Hematopoietic multipotent progenitor cell treated with erythropoietin and hydrocortisone succinate and interleukin-3 and kit ligand, for 8 days (in vitro differentiated cells): ENCODE results near the gene TUBD1.
"Not testable (repeated sequence)": the region's sequence is repeated elsewhere in the genome, so short reads cannot be mapped to it uniquely, and the experiment has no call there.

Source experiments
- DNase-seq: peaks from one replicate; pipeline ENCODE4 v3.0.0-alpha.2; 2015

TUBD1 gene

GRCh38 chr17:59873414-59873813, 19.3 kb downstream of the TUBD1 start:
- DNase-seq, result not testable (repeated sequence)

- no peak for DNase-seq
Observed at GRCh38 chr17:59872351-59872750, 20.4 kb downstream of the TUBD1 start.

GRCh38 chr17:59870482-59870881, 22.3 kb downstream of the TUBD1 start:
- DNase-seq, result no peak

DNA sequence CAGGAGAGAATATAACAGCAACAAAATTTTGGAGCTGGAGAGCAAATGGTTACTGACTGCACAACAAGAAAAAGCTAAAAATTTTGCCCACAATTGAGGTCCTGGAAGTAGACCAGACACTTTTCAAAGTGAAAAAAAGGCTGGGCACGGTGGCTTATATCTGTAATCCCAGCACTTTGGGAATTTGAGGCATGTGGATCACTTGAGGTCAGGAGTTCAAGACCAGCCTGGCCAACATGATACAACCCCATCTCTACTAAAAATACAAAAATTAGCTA, 22.9 kb downstream of the TUBD1 start:
- DNase-seq, result no peak

DNA sequence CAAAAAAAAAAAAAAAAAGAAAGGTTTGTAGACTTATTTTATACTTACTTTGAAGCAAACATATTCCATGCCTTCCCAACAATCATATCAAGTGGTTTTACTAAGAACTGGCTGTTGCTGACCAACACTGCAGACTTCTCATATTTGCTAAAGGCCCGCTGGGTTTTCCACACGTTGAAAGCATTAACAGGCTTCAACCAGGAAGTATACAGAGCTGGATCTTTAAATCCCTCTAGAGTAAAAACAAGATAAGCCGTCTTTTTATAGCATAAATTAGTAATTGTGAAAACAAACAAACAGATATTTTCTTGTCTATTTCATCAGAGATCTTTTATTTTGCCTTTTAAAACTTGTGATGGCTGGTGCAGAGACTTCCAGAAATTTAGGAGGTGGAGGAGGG, 29.1 kb downstream of the TUBD1 start:
- DNase-seq, result no peak

DNA sequence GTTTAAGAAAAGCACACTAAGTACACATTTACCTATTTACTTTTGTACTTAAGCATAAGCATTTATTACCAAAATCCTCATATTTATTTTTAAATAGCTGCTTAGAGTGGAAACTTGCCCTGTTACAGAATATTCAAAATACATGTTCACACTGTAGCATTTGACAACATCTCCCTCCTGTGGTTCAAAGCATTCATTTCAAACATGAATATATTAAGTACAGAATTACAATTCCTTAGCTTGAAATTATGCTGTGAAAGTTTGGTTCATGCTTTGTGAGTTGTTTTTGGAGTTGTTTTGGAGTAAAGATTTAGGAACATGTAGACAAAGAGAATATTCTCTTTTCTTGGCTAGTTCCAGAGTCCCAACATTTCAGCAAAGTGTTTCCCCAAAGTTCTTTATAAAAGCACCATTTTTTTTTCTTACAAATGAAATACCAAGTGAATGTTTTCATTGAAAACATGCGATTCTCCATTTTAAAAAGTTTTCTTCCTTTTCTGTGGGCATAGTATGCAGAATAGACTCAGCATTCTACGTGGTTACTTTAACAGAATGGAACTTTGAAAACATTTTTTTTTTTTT, 33.2 kb downstream of the TUBD1 start:
- peak; percentile 80 for DNase-seq

DNA sequence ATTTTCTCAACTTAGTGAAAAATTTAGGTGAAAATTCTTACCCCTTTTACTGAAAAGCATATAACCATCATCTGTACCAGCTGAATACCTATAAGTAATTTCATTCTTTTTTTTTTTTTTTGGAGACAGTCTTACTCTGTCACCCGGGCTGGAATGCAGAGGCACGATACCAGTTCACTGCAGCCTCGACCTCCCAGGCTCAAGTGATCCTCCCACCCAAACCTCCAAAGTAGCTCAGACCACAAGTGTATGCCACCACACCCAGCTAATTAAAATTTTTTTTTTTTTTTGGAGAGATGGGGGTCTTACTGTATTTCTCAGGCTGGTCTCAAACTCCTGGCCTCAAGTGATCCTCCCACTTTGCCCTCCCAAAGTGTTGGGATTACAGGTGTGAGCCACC, 33.8 kb downstream of the TUBD1 start:
- DNase-seq, result no peak

GRCh38 chr17:59858167-59858816, 34.5 kb downstream of the TUBD1 start:
- no peak for DNase-seq

GRCh38 chr17:59856859-59857794, 35.6 kb downstream of the TUBD1 start:
- DNase-seq, result no peak

GRCh38 chr17:59853919-59854729, 38.6 kb downstream of the TUBD1 start:
- not testable (repeated sequence) for DNase-seq

GRCh38 chr17:59853168-59853918, 39.4 kb downstream of the TUBD1 start:
- DNase-seq, result peak; percentile 50

DNA sequence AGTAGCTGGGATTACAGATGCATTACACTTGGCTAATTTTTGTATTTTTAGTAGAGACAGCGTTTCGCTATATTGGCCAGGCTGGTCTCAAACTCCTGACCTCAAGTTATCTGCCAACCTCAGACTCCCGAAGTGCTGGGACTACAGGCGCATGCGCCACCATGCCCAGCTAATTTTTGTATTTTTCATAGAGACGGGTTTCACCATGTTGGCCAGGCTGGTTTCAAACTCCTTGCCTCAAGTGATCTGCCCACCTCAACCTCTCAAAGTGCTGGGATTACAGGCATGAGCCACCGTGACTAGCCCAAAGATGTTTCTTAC, 39.9 kb downstream of the TUBD1 start:
- not testable (repeated sequence) for DNase-seq

- DNase-seq, result no peak
Observed at GRCh38 chr17:59851439-59852375, 41.0 kb downstream of the TUBD1 start.

- not testable (repeated sequence) for DNase-seq
Observed at GRCh38 chr17:59850311-59850710, 42.4 kb downstream of the TUBD1 start.

- peak; percentile 20 for DNase-seq
Observed at GRCh38 chr17:59848778-59849177, 44.0 kb downstream of the TUBD1 start.

- DNase-seq, result no peak
Observed at GRCh38 chr17:59848385-59848668, 44.4 kb downstream of the TUBD1 start.

- no peak for DNase-seq
Observed at GRCh38 chr17:59846394-59847165, 46.2 kb downstream of the TUBD1 start.

DNA sequence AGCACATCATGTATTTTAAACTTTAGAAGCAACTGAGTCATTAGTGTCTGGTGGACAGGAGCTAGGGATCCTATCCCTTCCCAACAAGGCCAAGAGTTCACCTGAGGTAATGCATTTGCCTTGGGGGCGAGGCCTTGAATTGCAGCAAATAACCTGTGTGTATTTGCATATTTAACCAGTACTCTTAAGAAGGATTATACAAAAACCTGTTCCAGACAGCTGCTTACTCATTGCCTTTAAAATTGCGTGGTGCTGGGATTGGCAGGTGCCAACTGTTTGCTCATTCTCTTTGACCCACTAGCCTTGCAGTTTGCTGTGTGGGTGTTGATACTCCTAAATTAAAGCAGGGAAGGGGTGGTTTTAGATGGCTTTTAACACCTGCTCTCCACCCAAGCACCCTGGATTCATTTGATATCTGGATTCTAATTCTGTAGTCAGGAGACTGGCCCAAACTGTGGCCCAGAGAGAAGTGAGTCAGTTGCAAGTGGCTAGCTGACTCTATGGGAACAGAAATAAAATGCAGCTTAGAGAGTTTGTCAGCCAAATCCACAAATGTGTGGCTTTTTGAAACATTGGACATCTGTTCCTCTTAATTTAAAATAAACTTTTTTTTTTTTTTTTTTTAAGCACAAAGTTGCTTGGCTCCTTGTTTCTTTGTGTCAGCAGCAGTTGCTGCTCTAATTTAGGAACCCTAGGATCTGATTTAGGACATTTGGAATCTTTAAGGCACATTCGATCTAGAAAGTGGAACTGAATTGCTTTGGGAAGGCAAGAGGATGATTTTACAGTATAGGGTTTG, 46.9 kb downstream of the TUBD1 start:
- peak; percentile 44 for DNase-seq

DNA sequence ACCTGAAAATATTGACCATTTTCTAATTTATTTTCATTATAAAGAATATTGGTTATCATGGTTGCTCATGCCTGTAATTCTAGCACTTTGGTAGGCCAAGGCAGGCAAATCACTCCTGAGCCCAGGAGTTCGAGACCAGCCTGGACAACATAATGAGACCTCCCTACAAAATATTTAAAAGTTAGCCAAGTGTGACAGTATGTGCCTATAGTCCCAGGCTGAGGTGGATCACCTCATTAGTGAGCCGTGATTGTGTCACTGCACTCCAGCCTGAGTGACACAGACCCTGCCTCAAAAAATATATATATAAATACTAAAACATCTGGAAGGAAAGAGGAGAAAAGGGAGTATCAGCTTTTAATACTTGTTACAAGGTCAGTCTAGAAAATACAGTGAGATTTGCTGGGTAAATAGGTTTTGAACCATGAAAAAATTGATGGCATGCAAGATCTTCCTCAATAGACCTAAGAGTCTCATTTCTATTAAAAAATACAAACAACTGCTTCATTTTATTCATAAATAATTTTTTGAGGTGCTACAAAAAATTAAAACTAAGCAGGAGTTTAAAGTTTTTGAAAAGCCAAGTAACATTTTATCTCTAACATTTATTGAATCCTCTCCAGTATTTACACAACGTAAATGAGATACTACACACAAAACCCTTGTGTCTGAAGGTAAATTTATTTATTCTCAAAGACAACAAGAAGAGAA, 47.7 kb downstream of the TUBD1 start:
- peak; percentile 8 for DNase-seq
